Measurements from ENCODE around the gene RLF.

Gene RLF

DNA sequence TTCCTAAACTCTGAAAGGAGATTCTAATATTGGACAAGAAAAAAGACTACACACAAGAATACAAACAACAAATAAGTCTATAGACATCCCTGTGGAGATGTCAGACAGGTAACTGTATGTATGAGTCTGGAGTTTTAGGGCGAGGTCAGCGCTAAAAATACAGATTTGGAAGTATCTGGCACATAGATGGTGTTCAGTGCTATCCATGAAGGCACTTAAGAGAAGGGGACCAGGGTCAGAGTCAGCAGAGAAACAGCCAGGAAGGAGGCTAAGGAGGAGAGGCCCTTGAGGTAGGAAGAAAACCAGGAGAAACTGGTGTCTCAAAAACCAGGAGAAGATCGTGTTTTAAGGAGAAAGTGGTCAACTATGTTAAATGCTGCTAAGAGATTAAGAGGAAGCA, 114.9 kb downstream of the RLF start:
- DNase-seq: no peak

DNA sequence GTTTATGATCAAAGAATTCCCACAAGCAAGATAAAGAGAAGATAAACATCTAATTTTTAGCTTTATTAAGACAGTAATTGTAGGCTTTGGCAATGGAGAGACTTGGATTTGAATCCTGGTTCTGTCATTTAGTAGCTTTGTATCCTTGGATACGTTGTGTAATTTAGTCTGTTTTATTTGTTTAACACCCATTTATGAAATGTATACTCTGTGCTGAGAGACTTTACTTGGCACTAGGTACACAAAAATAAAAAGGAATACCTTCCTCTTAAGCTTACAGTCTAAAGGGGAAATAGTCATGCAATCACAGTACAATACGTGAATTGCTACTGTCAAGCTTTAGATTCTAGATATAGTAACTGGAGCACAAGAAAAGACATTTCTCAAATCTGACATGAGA, 120.7 kb downstream of the RLF start:
- DNase-seq: peak in 1 of 3 experiments; percentile 60

All from NCI-H1417 (cell line).